ENCODE measurements around the gene PARD3.
"Not testable (repeated sequence)": the region's sequence is repeated elsewhere in the genome, so short reads cannot be mapped to it uniquely, and the experiment has no call there.

- TF ChIP-seq CTCF (IDR thresholded peaks at IDR 0.05; ENCODE audit: poor library complexity, severe bottlenecking); MXI1 (conservative IDR thresholded peaks at IDR 0.05; ENCODE audit: poor library complexity, severe bottlenecking); EP300 (conservative IDR thresholded peaks at IDR 0.05; ENCODE audit: poor library complexity, severe bottlenecking); POLR2AphosphoS5 (IDR thresholded peaks at IDR 0.05); RAD21 (conservative IDR thresholded peaks at IDR 0.05); REST (IDR thresholded peaks at IDR 0.05; ENCODE audit: borderline replicate concordance); EZH2 (IDR thresholded peaks at IDR 0.05; ENCODE audit: borderline replicate concordance, insufficient read depth, low read length, poor library complexity, severe bottlenecking); TAF1 (IDR thresholded peaks at IDR 0.05; ENCODE audit: low read depth); SMC3 (conservative IDR thresholded peaks at IDR 0.05; ENCODE audit: poor library complexity): not testable (repeated sequence)
These were observed 170.3 kb downstream of the PARD3 start for GRCh38 chr10:34644815-34645214.
